Right atrium auricular region (tissue), 2 donors: ENCODE measurements around the gene SND1. TPM values are rescaled to one million over a fixed set of nuclear protein-coding genes. Genes with fewer than 3 reads are reported as not detected.

Experiments
- DNase-seq: peaks from one replicate; pipeline ENCODE4 v3.0.0-alpha.2; 2019; ENCODE audit warnings: low spot score
- H3K27ac ChIP-seq, 2 donors: fragments of 200-600 bp; sonication (generic); 1 replicate in 1 of 2; 2 replicates in 1 of 2; pipeline ENCODE4 v1.5.1; 2016 to 2019
- H3K27me3 ChIP-seq, 2 donors: fragments of 200-600 bp; sonication (generic); one replicate each; pipeline versions ENCODE4 v1.5.1 to v1.6.0; 2017 to 2019
- H3K36me3 ChIP-seq: fragments of 200-600 bp; sonication (generic); one replicate; pipeline ENCODE4 v1.5.1; 2016
- H3K4me1 ChIP-seq, 2 donors: fragments of 200-600 bp; sonication (generic); one replicate each; pipeline versions ENCODE4 v1.5.1 to v1.6.0; 2017 to 2019
- H3K4me3 ChIP-seq, 2 donors: fragments of 200-600 bp; sonication (generic); 1 replicate in 1 of 2; 2 replicates in 1 of 2; pipeline ENCODE4 v1.5.1; 2017 to 2019; ENCODE audit warnings: mild to moderate bottlenecking in 1 of 2, moderate library complexity in 1 of 2
- H3K9me3 ChIP-seq, 2 donors: fragments of 200-600 bp; sonication (generic); one replicate each; pipeline ENCODE4 v1.5.1; 2019
- CTCF ChIP-seq, 2 donors: fragments of 200-600 bp; sonication (generic); IDR thresholded peaks; one replicate each; pipeline ENCODE4 v1.5.1; 2019; ENCODE audit warnings: antibody characterized with exemption in 2 of 2
- total RNA-seq, 2 donors: library from RNA; depleted of rRNA; stranded (reverse); fragments of >200 nt; gene quantifications; one replicate each; pipeline ENCODE4 v1.1.0, GENCODE V29; 2016

SND1 gene
- total RNA-seq, 2 donors from 2014 or later = 69.4 to 77.6 TPM

GRCh38 chr7:127932076-127932475, 280.1 kb downstream of the SND1 start:
- no peaks in the 10 kb centered on the region for H3K9me3 ChIP-seq
- no peak overlapping the region for H3K4me3 ChIP-seq
- DNase-seq = no peak
- peaks cover 11% of the 10 kb centered on the region for H3K36me3 ChIP-seq
- no peak for TF ChIP-seq CTCF (IDR thresholded peaks at IDR 0.05)
- H3K27me3 ChIP-seq = no peaks in the 10 kb centered on the region
- no peak overlapping the region for H3K27ac ChIP-seq
- H3K4me1 ChIP-seq = peaks cover 0 to 16% of the 10 kb centered on the region in 2 donors

GRCh38 chr7:127932496-127932895, 280.5 kb downstream of the SND1 start:
- H3K36me3 ChIP-seq = peaks cover 11% of the 10 kb centered on the region
- H3K4me3 ChIP-seq = no peak overlapping the region
- H3K4me1 ChIP-seq = peaks cover 0 to 11% of the 10 kb centered on the region in 2 donors
- no peaks in the 10 kb centered on the region for H3K9me3 ChIP-seq
- no peak for DNase-seq
- H3K27me3 ChIP-seq = no peaks in the 10 kb centered on the region
- no peak for TF ChIP-seq CTCF (IDR thresholded peaks at IDR 0.05)
- no peak overlapping the region for H3K27ac ChIP-seq

- H3K9me3 ChIP-seq = no peaks in the 10 kb centered on the region
- peaks cover 11% of the 10 kb centered on the region for H3K36me3 ChIP-seq
- H3K4me1 ChIP-seq = peaks cover 0 to 8% of the 10 kb centered on the region in 2 donors
- no peak for TF ChIP-seq CTCF (IDR thresholded peaks at IDR 0.05)
- H3K4me3 ChIP-seq = no peak overlapping the region
- DNase-seq = no peak
- H3K27me3 ChIP-seq = no peaks in the 10 kb centered on the region
- no peak overlapping the region for H3K27ac ChIP-seq
These were observed 281.2 kb downstream of the SND1 start for GRCh38 chr7:127933146-127933545.

GRCh38 chr7:127934711-127935110, 282.7 kb downstream of the SND1 start:
- Histone ChIP-seq H3K4me1 (peaks cover 0 to 8% of the 10 kb centered on the region in 2 donors), H3K36me3 (peaks cover 6% of the 10 kb centered on the region), H3K9me3 (no peaks in the 10 kb centered on the region), H3K27me3 (no peaks in the 10 kb centered on the region), H3K4me3 (no peak overlapping the region), H3K27ac (no peak overlapping the region)
- no peak for DNase-seq
- no peak for TF ChIP-seq CTCF (IDR thresholded peaks at IDR 0.05)

- no peaks in the 10 kb centered on the region for H3K36me3 ChIP-seq
- H3K4me3 ChIP-seq = no peak overlapping the region
- peaks cover 0 to 8% of the 10 kb centered on the region in 2 donors for H3K4me1 ChIP-seq
- TF ChIP-seq CTCF (IDR thresholded peaks at IDR 0.05) = no peak
- no peak for DNase-seq
- no peaks in the 10 kb centered on the region for H3K27me3 ChIP-seq
- H3K9me3 ChIP-seq = no peaks in the 10 kb centered on the region
- no peak overlapping the region for H3K27ac ChIP-seq
These were observed 283.9 kb downstream of the SND1 start for GRCh38 chr7:127935847-127936376.

- Histone ChIP-seq H3K36me3 (no peaks in the 10 kb centered on the region), H3K27ac (no peak overlapping the region), H3K4me3 (no peak overlapping the region), H3K27me3 (no peaks in the 10 kb centered on the region), H3K4me1 (peaks cover 0 to 8% of the 10 kb centered on the region in 2 donors), H3K9me3 (no peaks in the 10 kb centered on the region)
- TF ChIP-seq CTCF (IDR thresholded peaks at IDR 0.05) = no peak
- DNase-seq = no peak
These were observed 285.2 kb downstream of the SND1 start for GRCh38 chr7:127937066-127937680.
